IPS DF 4.7 (cell line): ENCODE measurements around the gene C1QTNF9B.
"Not testable (repeated sequence)": the region's sequence is repeated elsewhere in the genome, so short reads cannot be mapped to it uniquely, and the experiment has no call there.

Experiments
- DNase-seq: peaks from one replicate; pipeline ENCODE4 v3.0.0-alpha.2; 2013; ENCODE audit warnings: low spot score; ENCODE audit errors: extremely low read depth

Gene C1QTNF9B

DNA sequence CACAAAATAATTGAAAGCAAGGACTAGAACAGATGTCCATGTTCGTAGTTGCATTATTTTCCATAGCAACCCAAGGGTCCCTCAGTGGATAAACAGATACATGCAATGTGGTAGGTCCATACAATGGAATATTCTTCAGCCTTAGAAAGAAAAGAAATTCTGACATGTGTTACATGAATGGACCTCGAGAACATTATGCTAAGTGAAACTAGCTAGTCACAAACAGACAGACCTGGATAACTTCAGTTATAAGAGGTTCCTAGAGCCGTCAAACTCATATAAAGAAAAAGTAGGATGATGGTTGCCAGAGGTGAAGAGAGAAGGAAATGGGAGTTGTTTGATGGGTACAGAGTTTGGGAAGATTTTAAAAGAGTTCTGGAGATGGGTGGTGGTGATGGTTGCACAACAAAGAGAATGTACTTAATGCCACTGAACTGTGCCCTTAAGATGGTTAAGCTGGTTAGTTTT is at the start of gene C1QTNF9B:
Gene C1QTNF9B, minus strand, starts transcription at position 51 of the 468 bp plus-strand sequence.
- not testable (repeated sequence) for DNase-seq

DNA sequence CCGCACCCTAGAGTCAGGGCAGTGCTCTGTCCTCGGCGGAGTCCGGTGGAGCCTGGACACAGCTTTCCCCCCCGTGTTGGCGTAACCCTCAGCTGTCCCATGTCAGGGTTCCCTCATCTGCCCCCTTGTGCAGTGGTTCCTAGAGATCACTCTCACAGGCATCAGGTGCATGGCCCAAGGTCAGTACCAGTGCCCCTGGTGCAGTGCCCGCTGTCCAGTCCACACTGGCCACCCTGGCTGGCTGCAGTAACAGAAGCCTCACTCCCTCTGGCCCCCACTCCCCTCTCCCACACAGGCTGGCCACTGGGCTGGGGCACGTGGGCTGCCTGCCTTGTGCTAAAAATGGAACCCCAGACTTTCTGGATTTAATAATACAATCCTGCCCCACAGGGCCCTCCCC is 49.6 kb upstream of the C1QTNF9B start:
- no peak for DNase-seq

DNA sequence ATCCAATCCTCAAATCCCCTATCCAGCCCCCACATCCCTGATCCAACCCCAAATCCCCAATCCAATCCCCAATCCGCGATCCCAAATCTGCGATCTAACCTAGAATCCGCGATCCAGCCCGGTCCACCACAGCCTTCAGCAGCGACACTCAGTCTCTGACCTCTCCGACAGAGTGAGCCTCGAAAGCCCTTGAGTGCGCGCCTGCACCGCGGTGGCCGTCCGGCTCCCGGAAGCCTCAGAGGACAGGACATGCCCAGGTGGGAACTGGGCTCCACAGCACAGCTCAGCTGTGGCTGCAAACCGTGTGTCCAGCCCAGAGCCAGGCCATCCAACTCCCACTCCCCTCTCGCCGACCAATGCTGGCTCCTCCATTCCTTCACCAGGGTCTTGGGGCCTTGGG is 48.8 kb upstream of the C1QTNF9B start:
- no peak for DNase-seq

DNA sequence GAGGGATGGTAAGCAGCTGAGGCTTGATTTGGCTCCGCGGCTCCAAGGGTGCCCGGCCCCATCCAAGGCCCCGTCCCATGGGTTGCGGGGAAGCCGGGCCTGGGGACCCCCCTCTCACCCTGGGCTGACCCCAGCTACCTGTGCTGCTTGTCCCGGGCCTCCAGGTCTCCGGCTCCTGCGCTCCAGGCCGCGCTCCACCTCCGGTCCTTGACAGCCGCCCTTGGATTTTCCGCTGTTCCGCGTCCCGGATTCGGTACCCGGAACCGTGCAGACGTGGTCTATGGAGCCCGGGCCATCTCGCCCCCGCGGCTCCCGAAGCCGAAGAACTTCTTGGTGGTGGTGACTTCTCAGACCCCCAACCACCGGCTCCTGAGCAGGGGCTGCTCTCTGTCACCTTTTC is 48.3 kb upstream of the C1QTNF9B start:
- DNase-seq: no peak

DNA sequence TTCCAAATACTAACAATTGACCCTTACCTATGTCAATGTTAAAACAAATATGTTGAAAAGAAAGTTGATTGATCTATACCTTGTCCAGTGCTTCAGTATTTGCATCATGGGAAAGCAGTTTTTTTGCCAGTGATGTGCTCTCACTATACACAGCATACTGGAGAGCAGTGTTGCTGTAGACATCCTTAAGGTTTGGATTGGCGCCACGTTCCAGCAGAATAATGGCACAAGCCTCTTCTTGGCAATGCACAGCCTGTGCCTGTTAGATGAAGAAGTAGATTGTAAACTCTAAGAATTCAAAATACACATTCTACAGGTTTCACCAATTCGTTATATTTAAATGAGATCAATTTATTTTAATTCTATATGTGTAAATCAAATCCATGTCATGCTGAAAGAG is 43.9 kb upstream of the C1QTNF9B start:
- no peak for DNase-seq

DNA sequence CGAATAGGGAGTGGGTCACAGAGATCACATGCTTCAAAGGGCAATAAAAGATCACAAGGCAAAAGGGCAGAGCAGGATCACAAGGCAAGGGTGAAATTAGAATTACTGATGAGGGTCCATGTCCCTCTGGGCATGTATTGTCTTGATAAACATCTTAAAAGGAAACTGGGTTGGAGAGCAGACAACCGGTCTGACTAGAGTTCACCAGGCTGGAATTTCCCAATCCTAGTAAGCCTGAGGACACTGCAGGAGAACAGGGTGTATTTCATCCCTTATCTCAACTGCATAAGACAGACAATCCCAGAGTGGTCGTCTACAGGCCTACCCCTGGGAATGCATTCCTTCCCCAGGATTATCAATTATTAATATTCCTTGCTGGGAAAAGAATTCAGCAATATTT is 42.4 kb upstream of the C1QTNF9B start:
- DNase-seq: not testable (repeated sequence)

DNA sequence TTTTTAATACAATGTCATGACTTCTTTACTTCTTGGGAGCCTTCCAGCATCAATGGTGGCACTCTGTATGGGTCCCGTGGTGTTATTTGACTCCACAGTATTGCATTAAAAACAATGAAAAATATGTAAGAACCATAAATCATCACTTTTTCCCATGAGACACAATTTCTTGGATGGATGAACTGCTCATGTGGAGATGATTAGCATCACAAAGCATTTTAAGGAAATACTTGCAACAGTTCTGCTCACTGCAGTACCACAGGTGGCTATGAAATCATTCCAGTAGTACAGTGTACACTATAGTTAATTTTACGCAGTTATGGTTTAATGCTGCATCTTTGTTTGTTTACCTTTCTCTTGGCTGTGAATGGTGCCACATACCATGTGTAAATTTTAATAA is 37.2 kb upstream of the C1QTNF9B start:
- DNase-seq: no peak

DNA sequence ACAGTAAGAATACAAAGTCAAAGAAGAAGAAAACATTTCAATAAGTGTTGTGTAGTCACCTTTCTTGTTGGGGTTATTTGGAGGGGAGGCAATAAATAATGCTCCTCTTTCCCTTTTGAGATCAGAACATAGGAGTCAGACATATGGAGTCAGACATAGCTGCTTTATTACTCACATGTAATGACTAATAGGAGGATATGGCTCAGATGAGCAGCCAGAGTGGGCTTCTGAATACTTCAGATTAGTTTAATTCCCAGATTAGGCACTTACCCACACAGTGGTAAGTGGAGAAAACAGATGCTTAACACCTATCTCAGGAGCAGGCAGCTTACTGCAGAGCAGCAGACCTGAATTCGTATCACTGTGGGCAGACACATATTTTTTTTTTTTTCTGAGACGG is 31.7 kb upstream of the C1QTNF9B start:
- DNase-seq: no peak

DNA sequence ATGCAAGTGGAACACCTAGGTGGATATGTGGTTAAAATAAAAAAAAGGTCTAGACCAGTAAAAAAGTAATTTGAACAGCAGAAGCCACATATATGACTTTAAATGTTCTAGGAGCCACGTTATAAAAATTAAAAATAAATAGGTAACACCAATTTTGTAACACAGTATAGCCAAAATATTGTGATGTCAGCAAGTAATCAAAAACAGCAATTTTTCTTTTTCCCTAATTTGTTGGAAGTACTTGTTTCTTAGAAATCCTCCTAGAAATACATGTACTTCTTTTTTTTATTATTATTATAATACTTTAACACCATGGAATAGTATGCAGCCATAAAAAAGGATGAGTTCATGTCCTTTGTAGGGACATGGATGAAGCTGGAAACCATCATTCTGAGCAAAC is 25.7 kb upstream of the C1QTNF9B start:
- no peak for DNase-seq

DNA sequence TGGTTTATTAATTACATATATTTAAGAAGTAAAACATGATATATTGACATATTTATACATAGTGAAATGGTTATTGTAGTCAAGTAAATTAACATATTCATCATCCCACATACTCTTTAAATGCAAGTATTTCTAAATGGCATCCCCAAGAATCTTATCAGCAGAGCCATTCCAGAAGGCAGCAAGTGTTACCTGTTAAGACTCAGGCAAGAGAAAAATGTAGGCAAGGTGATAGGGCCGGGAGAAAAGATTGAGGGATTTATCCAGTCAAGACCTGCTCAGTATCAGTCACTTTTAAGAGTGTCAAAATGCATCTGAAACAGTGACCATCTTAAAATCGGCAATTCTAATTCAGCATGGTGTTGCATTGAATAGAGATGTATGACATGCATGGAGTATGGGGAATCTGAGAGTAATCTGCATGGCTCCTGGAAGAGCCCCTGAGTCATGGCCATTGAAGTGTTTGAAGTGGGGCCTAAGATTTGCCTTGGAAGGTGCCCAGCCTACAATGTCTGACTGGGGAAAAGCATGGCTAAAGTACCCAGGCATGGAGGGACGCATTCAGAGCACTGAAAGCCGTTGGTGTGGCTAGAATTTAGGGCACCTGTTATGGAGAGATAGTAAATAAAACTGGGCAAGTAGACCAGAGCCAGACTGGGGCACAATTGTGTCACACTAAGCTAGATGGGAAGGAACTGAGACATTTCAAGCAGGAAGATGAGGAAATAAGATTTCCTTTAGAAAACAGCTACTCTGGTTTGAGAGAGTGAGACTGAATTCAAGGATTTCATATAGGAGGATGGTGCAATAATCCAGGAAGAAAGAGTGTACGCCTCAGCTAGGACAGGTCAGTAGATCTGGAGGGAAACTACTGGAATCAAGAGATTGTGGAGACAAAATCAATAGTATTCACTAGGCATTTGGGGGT is 25.0 kb upstream of the C1QTNF9B start:
- no peak for DNase-seq

DNA sequence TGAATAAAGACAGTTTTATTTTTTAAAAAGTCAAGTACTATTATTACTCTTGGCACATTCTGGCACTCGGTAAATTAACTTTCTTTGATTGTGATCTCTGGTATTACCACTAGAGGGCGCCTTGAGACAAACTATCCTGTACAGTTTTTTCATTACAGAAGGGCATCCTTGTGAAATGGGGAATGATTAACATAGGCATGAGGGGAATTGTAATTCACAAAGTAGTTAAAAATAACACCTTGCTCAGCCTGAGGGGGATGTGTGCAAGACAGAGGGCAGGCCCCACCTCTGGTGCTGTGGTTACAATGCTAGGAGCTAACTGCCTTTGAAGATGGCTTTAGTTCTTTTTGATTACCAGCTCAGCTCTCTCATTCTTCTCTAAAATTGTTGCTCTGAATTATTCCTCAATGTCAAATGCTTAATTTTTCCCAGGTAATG is 24.2 kb upstream of the C1QTNF9B start:
- DNase-seq: peak; percentile 76

DNA sequence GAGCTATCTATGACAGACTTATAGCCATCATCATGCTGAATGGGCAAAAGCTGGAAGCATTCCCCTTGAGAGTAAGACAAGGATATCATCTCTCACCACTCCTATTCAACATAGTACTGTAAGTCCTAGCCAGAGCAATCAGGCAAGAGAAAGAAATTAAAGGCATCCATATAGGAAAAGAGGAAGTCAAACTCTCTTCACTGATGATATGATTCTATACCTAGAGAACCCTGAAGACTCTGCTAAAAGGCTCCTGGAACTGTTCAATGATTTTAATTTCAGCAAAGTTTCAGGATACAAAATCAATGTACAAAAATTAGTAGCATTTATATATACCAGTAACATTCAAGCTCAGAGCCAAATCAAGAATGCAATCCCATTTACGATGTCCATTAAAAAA is 21.7 kb upstream of the C1QTNF9B start:
- no peak for DNase-seq

DNA sequence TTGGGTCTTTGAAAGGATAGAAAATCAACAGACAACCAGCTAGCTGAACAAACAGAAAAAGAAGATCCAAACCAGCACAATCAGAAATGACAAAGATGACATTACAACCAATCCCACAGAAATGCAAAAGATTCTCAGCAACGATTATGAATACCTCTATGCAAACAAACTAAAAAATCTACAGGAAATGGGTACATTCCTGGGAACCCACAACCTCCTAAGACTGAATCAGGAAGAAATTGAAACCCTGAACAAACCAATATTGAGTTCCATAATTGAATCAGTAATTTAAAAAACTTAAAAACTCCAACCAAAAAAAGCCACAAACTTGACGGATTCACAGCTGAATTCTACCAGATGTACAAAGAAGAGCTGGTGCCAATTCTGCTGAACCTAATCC is 20.9 kb upstream of the C1QTNF9B start:
- DNase-seq: no peak

DNA sequence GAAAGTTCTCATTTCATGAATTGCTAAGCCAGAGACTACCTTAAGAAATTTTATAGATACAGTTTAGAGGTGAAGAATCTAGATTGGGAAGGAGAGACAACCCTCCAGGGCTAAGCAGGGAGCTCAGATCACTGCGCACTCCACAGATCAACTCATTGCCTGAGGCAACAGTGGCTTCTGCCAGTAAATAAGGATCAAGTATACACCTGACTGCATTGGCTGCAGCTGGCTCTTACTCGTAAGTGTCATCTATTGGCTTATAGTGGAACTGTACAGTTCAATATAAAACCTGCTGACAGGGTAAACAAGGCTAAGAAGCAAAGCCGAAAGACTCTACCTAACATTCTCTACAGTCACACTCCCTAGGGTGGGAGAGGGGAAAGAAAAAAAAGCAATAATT is 18.0 kb upstream of the C1QTNF9B start:
- no peak for DNase-seq

DNA sequence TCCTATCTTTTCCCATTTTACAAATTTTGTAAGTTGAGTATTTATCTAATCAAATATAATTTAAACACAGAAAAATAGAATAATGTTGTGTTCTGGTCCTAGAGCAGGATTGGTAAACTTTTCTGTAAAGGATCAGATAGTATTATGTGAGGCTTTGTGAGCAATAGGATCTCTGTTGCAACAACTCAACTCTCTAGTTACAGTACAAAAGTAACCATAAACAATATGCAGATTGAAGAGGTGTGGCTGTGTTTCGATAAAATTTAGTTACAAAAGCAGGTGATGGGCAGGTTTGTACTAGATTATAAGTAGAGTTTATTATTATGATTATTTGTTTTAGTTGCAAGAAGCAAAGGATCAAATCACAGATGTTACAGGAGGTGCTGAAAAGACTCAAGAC is 15.2 kb upstream of the C1QTNF9B start:
- no peak for DNase-seq

DNA sequence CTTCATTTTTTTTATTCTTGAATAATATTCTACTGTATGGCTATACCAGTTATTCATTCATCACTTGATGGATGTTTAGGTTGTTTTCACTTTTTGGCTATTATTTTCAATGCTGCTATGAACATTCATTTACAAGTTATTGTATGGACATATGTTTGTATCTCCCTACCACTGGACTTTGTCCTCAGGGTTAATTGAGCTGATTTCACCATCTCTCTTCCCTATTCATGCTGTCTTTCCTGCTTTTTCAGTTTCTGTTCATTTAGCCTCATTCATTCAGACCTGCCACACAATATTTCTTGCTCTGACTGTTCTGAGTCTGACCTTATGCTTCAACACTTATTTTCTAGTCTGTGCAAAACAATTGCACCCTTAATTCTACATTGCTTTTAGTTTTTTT is 12.3 kb upstream of the C1QTNF9B start:
- no peak for DNase-seq

DNA sequence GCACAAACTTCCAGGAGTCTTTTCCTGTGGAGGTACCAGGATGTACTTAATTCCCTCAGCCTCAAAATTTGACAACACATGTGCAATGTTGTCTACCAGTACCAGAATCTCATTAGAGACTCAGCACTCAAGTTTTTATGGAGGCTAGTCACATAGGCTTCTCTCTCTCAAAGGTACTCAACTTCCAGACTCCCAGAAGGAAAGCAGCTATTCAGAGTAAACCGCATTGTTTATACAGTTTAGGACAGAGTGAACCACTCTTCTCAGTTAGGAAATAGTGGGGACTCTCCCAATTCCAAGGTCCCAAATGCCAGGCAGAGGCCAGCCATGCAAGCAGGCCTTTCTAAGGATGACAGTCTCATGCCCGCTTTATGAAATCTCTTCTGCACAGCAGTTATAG is 8.5 kb upstream of the C1QTNF9B start:
- DNase-seq: no peak

DNA sequence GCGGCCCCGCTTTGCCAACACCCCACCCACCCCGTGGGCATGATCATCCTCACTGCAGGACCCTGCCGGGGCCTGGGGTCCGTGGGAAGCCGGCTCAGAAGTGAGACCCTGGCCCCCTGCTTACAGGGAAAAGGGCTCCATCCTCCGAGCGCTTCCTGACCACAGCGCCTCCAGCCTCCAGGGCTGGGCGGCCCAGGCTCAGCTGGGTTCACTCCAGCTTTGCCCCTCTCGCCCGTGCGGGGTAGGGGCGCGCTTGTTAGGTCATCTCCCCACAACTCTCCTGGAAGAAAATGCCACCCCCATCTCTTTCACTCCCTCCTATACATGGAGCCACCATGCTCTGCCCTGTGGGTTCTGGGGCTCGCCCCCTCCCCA is 6.6 kb upstream of the C1QTNF9B start:
- DNase-seq: no peak

DNA sequence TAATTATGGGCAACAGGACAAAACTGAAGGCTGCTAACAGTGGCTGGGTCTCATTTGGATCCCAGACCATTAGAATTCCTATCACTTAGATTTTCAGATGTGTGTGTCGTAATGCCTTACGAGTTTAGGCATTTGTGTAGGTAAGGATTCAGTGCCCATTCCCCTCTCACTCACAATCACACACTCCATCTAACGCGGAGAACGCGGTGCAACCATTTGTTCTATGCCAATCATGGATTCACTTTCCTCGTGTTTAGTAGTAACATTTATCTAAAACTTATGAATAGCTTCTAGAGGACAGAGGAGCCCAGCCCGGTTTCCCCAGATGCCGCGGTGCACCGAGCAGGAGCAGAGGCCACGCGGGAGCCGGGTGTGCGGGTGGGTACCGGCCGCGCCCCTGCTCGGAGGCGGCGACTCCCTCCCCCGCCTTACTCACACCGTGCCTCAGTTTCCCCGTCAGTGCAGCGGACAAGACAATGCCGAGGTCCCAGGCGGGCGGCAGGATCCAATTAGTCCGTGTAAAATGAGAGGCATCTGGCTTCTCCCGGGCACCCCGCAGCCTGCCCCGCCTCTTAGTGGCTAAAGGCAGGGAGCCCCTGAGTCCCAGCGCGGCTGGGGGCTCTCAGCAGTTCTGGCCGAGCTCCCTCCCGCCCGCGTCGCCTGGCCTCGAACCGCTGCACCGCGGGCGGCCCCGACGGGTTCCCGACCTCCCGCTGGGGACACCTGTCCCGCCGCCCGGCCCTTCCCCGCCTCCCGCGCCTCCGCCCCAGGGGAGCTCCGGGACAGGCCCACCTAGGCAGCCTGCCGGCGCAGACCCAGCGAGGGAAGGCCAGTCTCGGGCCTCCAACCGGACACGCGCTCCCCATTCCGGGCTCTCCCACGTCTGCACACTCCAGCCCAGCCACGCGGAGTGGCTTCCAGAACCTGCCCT is 5.9 kb upstream of the C1QTNF9B start:
- DNase-seq: no peak

DNA sequence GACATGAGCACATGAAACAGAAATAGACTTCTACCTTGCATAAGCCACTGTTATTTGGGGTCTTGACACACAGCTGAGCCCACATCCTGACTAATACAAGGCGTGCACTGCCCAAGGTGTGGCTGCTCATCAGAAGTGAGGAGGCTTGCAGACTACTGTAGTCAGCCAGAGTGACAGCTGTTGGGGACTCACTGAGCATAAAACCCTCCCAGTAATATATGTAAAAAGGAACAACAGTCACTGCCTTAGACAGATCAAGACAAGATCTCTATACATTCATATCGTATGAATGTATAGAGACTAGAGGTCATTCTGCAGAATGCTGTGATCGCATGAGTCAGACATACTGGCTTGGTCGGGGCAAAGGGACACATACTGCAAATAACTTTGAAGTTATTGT is 4.1 kb upstream of the C1QTNF9B start:
- no peak for DNase-seq

DNA sequence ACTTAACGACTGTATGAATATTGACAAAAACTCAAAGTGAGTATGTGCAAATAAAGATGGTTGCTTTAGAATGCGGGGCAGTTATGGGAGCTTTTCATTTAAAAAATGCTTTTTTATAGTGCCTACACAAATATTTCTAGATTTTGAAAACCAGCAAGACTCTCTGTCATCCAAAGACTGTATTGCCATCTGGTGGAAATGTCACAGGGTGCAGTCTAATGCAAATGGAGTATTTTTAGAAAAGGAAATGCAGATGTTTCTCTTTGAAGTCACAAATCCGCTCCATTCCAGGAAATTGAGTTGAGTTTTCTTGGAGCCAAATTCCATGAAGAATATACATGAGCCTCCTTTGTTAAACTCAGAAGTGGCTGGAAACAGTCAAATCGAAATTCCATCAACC is 2.3 kb upstream of the C1QTNF9B start:
- DNase-seq: no peak

DNA sequence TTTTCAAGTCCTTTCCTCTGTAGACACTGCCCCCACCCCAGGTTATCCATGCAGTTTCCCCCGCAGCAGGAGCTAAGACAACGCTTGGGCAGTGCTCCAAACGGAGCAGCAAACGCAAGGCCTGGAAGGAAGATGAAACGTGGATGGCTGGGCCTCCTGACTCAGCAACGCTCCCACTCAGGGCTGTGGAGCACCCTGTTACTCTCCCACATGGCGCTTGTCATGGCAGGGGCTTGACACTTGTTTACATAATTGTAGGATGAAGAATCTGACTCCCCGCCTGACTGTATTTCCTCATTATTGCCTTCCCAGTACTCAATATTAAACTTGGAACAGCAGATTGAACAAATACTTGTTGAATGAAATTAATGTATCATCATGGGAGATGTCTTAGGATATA is 799 bp upstream of the C1QTNF9B start:
- DNase-seq: no peak
